ENCODE results near the gene COPS2. TPM values are rescaled to one million over a fixed set of nuclear protein-coding genes. Genes with fewer than 3 reads are reported as not detected.

The COPS2 gene
- polyA plus RNA-seq, 3 donors from 2014 or later = 18.1 to 30.0 (median 21.6) TPM

DNA sequence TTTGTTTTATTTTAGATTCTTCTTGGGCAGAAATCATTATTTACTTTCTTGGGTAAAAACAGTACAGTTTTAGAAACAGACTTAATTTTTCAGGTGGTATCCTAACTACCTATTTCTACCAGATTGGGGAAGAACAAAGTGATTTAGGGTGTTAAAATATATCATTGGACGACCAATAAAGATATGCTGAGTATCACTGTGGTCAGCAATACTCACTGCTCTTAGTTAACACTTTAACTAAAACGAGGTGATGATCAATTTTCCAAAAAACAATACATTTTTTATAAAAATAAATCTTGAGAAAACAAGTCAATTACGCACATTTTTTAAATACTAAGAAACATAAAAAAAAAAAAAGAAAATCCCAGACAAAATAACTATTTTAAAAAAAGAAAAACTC is 3.6 kb downstream of the COPS2 start:
- Mint-ChIP-seq H3K27me3 (ENCODE audit: low read depth in 3 of 3) (peaks cover 3 to 7% (median 6%) of the 10 kb centered on the region in 3 donors), H3K4me3 (no peak overlapping the region), H3K4me1 (peaks cover 59 to 76% of the 10 kb centered on the region in 2 donors), H3K36me3 (no peaks in the 10 kb centered on the region), H3K27ac (no peak overlapping the region), H3K9me3 (no peaks in the 10 kb centered on the region)
- no peak for DNase-seq

DNA sequence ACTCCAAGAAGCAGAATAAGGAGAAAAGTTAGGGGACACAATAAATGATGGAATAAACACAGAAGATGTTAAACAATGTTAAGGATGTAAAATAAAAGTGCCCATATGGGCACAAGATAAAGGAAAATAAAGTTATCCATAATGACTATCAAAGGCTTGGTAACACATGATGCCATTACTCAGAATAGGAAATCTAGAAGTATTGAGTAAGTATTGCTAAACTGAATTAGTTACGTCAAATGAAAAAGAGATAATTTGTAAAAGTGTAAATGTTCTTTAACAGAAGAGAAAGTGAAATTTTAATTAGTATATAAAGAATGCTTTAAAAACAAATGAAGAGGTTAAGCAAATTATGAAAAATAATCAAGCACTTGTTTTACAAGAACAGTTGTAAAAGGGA is 6.7 kb downstream of the COPS2 start:
- H3K4me1 Mint-ChIP-seq = peaks cover 37 to 68% of the 10 kb centered on the region in 2 donors
- DNase-seq = no peak
- no peak overlapping the region for H3K27ac Mint-ChIP-seq
- no peaks in the 10 kb centered on the region for H3K9me3 Mint-ChIP-seq
- H3K36me3 Mint-ChIP-seq = peaks cover 0 to under 1% (median 0%) of the 10 kb centered on the region in 3 donors
- H3K4me3 Mint-ChIP-seq = no peak overlapping the region
- no peaks in the 10 kb centered on the region for H3K27me3 Mint-ChIP-seq (ENCODE audit: low read depth in 3 of 3)

DNA sequence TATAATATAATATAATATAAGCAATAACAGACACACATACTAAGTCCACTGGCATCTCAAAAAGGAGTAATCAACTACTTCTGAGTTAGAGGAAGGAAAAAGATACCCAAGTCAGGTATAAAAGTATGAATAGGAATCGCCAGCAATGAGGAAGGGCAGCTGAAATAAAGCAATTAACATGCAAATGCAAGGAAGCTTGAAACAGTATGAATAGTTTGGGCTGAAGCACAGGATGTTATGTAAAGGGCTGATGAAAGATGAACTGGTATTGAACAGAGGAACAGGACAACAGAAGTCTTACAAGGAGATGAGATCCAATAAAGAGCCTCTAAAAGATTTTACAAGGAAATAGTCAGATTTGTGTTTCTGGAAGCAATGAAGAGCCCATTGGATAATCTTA is 7.1 kb downstream of the COPS2 start:
- Mint-ChIP-seq H3K4me1 (peaks cover 33 to 66% of the 10 kb centered on the region in 2 donors), H3K36me3 (peaks cover 2 to 5% (median 3%) of the 10 kb centered on the region in 3 donors), H3K27me3 (ENCODE audit: low read depth in 3 of 3) (no peaks in the 10 kb centered on the region), H3K27ac (peak overlapping the region in 1 of 6 donors; percentile 5), H3K4me3 (no peak overlapping the region), H3K9me3 (no peaks in the 10 kb centered on the region)
- no peak for DNase-seq

DNA sequence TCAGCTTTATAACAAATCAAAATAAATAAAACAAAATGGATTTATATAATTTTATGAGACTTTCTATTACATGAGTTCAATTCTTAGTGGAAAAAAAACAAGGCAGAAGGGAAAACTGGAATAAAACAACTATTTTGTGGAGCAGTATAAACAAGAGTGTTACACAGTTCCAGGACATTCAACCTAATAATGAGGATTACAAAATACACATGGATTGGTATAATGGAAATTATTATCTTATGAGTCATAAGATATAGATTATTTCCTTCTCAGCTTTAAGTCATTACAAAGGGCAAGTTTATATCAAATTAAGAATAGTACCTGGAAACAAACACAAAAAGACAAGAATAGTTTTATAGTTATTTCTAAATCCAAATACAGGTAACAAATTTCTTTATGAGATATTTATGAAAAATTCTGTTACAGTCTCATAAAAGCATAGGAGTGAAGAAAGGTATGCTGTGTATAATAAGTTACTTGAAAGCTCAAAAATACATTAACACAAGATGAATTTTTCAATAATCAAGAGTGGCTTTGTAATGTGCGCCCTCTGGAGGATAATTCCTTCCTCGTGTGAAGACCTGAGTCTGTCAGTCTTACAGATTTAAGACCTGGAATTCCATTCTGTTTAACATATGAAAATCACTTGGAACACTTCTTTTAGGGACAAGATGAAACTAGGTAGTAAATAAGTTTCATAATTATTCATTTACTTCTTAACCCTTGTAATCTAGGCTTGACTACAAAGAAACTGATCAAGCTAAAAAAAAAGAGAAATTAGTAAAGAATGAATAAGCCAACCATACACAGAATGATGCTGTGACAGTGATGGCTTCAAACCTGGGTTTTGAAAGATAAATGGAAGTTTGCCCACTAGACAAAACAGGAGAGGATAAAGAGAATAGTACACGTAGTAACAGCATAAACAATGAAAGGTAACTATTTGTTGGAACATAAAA is 9.5 kb downstream of the COPS2 start:
- Mint-ChIP-seq H3K27me3 (ENCODE audit: low read depth in 3 of 3) (no peaks in the 10 kb centered on the region), H3K4me3 (no peak overlapping the region), H3K4me1 (peaks cover 26 to 66% of the 10 kb centered on the region in 2 donors), H3K9me3 (no peaks in the 10 kb centered on the region), H3K27ac (no peak overlapping the region), H3K36me3 (peaks cover 7 to 20% (median 18%) of the 10 kb centered on the region in 3 donors)
- DNase-seq = peak in 2 of 3 donors; percentile 24 to 26

DNA sequence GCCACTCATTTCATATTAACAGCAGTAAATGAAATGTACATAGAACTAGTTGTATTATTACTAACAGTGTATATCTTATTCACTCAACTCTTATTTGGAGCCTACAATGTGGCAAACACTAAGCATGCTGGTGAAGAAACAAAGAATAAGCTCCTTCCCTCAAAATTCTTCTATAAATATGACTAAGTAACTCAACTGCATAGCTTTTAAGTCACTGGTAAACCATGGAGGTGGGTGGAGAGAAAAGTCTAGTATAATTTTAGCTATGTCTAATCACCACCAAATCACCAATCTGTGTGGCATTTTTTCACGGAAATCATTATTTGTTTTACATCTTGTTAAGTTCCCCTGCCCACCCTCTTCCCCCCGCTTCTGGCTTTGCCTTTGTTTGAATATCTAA is 17.5 kb downstream of the COPS2 start:
- Mint-ChIP-seq H3K27ac (no peak overlapping the region), H3K9me3 (no peaks in the 10 kb centered on the region), H3K4me1 (peaks cover 14 to 25% of the 10 kb centered on the region in 2 donors), H3K27me3 (ENCODE audit: low read depth in 3 of 3) (no peaks in the 10 kb centered on the region), H3K4me3 (no peak overlapping the region), H3K36me3 (peaks cover 11 to 46% (median 32%) of the 10 kb centered on the region in 3 donors)
- no peak for DNase-seq

DNA sequence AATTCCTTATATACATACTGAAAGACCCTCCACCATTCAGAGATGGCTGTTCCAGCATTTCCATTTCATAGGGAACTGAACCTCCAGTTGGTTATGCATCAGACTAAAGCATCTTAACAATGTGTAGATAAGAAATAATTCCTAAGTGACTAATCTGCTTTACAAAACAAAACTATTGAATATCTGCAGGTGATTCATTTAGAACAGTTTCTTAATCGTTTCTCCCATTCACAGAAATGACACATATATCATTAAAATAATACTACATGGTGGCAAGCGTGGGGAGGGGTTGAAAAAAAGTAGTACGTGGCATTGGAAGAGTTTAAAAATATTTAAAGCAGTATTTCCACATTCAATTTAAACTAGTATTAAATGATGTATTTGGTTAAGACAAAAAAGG is 19.5 kb downstream of the COPS2 start:
- peaks cover 14 to 24% of the 10 kb centered on the region in 2 donors for H3K4me1 Mint-ChIP-seq
- peak overlapping the region in 5 of 6 donors; percentile 3 to 89 (median 70) for H3K27ac Mint-ChIP-seq
- H3K4me3 Mint-ChIP-seq = no peak overlapping the region
- H3K36me3 Mint-ChIP-seq = peaks cover 10 to 38% (median 26%) of the 10 kb centered on the region in 3 donors
- no peaks in the 10 kb centered on the region for H3K27me3 Mint-ChIP-seq (ENCODE audit: low read depth in 3 of 3)
- no peak for DNase-seq
- H3K9me3 Mint-ChIP-seq = no peaks in the 10 kb centered on the region

DNA sequence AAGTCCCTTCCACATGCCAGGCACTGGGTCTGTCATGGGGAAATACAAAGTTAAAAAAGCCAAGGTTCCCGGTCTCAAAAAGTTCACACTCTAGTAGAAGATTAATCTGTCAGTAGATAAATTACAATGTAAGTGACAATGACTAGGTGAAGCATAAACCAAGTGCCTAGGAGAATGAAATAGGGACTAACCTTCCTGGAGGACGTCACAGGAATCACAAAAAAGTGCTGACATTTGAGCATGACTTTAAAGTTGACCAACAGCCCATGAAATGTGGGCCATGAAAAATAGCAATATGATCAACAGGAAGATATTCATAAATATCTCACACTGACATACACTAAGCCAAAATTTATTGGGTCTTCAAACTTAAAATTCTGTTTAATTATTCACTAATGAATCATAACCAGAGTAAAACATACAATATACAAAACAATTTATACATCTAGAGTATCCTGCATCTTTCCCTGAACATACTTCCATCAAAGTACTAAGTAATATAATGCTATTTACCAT is 20.0 kb downstream of the COPS2 start:
- no peak for DNase-seq
- H3K27ac Mint-ChIP-seq = peak overlapping the region; percentile 42 to 89 (median 76)
- peaks cover 14 to 24% of the 10 kb centered on the region in 2 donors for H3K4me1 Mint-ChIP-seq
- peaks cover 10 to 33% (median 23%) of the 10 kb centered on the region in 3 donors for H3K36me3 Mint-ChIP-seq
- H3K27me3 Mint-ChIP-seq (ENCODE audit: low read depth in 3 of 3) = no peaks in the 10 kb centered on the region
- H3K9me3 Mint-ChIP-seq = no peaks in the 10 kb centered on the region
- H3K4me3 Mint-ChIP-seq = peak overlapping the region in 1 of 5 donors; percentile 48

DNA sequence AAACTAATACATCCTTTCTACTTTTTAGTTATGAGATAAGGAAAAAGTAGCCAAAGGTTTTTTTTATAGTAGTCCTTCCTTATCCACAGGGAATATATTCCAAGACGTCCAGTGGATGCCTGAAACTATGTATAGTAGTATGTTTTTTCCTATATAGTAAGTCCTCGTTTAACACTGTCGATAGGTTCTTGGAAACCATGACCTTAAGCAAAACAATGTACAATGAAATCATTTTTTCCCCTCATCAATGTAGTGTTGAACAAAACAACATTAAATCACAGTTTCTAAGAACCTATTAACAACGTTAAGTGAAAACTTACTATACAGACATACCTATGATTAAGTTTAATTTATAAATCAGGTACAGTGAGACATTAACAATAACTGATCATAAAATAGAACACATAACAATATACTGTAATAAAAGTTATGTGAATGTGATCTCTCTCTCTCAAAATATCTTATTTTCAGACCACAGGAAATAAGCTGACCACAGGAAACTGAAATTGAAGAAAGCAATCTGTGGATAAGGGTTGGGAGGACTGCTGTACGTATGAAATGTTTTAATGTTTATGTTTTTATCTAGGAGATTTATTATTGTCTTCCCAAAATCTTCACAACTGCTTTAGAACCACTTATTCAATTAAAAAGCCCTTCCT is 20.6 kb downstream of the COPS2 start:
- Mint-ChIP-seq H3K9me3 (no peaks in the 10 kb centered on the region), H3K27ac (peak overlapping the region; percentile 42 to 89 (median 76)), H3K36me3 (peaks cover 14 to 33% (median 24%) of the 10 kb centered on the region in 3 donors), H3K4me1 (peaks cover 14 to 24% of the 10 kb centered on the region in 2 donors), H3K27me3 (ENCODE audit: low read depth in 3 of 3) (no peaks in the 10 kb centered on the region), H3K4me3 (peak overlapping the region in 1 of 5 donors; percentile 48)
- no peak for DNase-seq

DNA sequence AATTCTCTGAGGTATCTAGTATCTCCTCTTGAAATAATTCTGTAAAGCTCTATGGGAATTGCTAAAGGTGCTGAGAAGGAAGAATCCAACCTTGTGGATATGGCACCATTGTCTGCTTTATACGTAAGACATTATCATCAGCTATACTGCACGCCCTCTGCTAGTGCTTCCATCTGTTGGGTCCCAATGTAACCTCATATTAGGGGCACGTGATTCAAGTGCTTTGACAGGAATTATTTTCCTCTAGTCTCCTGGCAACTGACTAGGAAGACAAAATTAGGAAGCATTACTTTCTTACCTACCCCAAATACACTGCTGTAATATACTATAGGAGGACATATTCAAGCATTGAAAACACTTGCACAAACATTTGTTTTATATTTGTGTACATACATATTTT is 24.0 kb downstream of the COPS2 start:
- no peak overlapping the region for H3K27ac Mint-ChIP-seq

DNA sequence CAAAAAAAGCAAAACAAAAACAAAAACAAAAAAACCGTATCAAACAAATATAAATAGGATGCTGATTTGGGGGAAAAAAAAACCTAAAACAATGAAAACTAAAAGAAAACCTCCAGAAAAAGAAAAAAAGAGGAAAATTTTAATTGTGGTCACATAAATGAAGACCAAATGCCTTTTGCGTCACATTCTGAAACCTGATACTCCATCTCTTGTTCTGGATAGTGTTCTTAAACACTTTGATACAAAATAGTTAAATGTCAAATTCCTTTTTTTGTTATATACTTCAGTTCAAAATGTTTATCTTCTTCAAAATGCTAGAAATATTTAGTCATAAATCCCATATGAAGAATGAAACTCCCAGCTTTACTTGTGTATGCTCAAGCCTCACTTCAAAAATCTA is 31.0 kb downstream of the COPS2 start:
- Mint-ChIP-seq H3K27ac (no peak overlapping the region), H3K4me3 (no peak overlapping the region), H3K36me3 (peaks cover 0 to 17% (median 5%) of the 10 kb centered on the region in 3 donors), H3K4me1 (no peaks in the 10 kb centered on the region), H3K9me3 (no peaks in the 10 kb centered on the region), H3K27me3 (ENCODE audit: low read depth in 3 of 3) (no peaks in the 10 kb centered on the region)
- DNase-seq = no peak

More for the DNA sequence above, 24.0 kb downstream of the COPS2 start:
- DNase-seq = no peak
- Mint-ChIP-seq H3K9me3 (no peaks in the 10 kb centered on the region), H3K4me1 (peaks cover 14 to 24% of the 10 kb centered on the region in 2 donors), H3K4me3 (no peak overlapping the region), H3K27me3 (ENCODE audit: low read depth in 3 of 3) (no peaks in the 10 kb centered on the region), H3K36me3 (peaks cover 17 to 39% (median 30%) of the 10 kb centered on the region in 3 donors)

DNA sequence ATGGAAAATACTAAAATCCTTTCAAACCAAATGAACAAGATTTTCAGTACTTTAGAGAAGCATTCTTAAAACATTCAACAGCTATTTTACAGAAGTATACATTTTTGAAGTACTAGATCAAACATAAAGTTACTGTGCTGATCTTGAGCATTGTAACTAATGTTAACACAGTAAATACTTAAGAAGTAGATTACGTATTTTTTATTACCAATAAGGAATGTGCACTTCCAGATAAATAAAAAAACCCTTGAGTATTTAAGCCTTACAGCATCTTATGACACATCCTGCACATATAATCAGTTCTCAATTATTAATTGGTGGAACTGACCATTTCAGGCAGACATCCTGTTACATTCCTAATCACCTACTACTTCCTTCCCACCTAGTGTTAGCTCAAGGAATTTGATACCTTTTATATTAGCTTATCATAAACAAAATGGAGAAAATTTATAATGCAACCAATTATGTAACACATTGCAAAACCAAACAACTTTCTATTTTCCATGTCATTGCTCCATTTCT is 32.8 kb downstream of the COPS2 start:
- no peak overlapping the region for H3K4me3 Mint-ChIP-seq
- no peaks in the 10 kb centered on the region for H3K4me1 Mint-ChIP-seq
- no peaks in the 10 kb centered on the region for H3K27me3 Mint-ChIP-seq (ENCODE audit: low read depth in 3 of 3)
- H3K27ac Mint-ChIP-seq = no peak overlapping the region
- no peak for DNase-seq
- H3K9me3 Mint-ChIP-seq = no peaks in the 10 kb centered on the region
- H3K36me3 Mint-ChIP-seq = peaks cover 0 to 7% (median 0%) of the 10 kb centered on the region in 3 donors

DNA sequence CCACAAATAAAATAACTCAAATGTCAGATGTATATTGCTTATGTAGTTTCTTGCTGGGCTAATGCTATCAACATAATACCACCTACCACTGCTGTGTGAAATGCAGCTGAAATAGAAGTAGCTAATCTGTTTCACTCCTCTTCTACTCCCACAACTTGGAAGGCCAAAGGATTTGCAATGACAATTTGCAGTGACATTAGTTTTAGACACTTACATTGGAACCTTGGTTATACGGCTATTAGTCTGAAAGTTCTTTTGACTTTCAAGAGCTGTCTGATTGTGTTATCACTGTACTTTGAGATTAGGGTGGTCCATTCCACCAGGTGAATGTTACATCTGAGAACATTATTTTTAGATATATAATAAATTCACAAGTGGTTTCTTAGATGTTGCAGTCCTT is 33.5 kb downstream of the COPS2 start:
- Mint-ChIP-seq H3K9me3 (no peaks in the 10 kb centered on the region), H3K27me3 (ENCODE audit: low read depth in 3 of 3) (no peaks in the 10 kb centered on the region), H3K4me3 (no peak overlapping the region), H3K27ac (no peak overlapping the region), H3K36me3 (peaks cover under 1 to 4% (median 1%) of the 10 kb centered on the region in 3 donors), H3K4me1 (no peaks in the 10 kb centered on the region)
- no peak for DNase-seq

DNA sequence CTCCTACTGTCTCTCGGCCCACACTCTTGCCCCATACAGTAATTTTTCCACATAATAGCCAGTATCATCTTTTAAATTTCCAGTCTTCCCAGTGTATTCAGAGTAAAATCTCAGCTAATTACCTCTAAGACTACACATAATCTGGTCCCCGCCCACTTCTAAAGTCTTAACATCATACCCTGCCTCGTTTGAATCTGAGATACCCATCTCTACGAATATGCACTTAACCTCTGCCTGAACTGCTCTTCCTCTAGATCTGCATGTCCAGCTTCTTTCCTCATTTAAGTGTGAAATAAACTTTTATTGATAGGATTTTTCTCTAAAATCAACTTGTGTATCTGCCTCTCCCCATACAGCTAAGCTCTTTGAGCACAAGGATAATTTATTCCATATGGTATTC is 34.6 kb downstream of the COPS2 start:
- H3K4me1 Mint-ChIP-seq = no peaks in the 10 kb centered on the region
- no peak overlapping the region for H3K27ac Mint-ChIP-seq
- no peaks in the 10 kb centered on the region for H3K27me3 Mint-ChIP-seq (ENCODE audit: low read depth in 3 of 3)
- H3K4me3 Mint-ChIP-seq = no peak overlapping the region
- H3K36me3 Mint-ChIP-seq = peaks cover 5 to 10% (median 5%) of the 10 kb centered on the region in 3 donors
- no peak for DNase-seq
- H3K9me3 Mint-ChIP-seq = no peaks in the 10 kb centered on the region
